GM19395 (cell line): ENCODE data around the gene TP73.

Experiments
- ATAC-seq: cut with Tn5 transposase; IDR thresholded peaks from one replicate; pipeline ENCODE4 v1.9.1; 2021; ENCODE audit warnings: mild to moderate bottlenecking, moderate library complexity; ENCODE audit not compliant: unreplicated experiment

TP73 gene

GRCh38 chr1:3670823-3671265 is 18.5 kb downstream of the TP73 start:
- ATAC-seq: no peak

- ATAC-seq: no peak
These were observed 19.3 kb downstream of the TP73 start for GRCh38 chr1:3671371-3672180.

DNA sequence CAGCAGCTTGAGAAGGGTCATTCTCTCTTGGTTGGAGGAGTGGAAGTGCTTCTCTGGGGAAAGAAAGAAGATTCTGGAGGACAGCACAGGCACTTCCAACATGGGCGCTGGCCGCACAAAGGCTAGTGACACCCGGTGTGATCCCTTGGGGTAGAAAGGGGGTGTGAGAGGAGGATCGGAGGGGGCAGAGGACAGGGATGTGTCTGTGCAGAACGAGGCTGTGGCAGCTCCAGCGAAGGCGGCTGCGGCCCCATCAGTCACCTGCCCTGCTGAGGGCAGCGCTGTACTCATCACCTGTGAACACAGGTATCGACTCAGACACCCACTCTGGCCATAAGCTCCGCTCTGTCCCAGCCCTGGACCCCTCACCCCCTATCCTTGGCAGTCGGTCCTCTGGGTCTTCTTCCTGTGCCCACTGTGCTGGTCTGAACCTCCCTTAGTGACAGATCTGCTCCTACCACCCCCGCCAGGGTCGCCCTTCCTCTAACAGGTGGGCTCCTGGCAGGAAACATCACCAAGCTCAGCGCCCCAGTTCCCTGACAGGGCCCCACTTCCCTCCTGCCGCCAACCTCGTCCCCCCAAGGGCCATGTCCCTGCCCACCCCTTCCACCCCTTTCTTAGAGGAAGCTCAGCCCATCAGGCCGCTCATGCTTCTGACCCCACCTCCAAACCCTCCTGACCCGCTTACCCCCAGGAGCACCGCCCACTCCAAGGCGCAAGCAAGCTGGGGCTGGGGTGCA is 20.1 kb downstream of the TP73 start:
- ATAC-seq: no peak

- no peak for ATAC-seq
These were observed 20.6 kb downstream of the TP73 start for GRCh38 chr1:3672971-3673361.

- ATAC-seq: no peak
These were observed 21.2 kb downstream of the TP73 start for GRCh38 chr1:3673381-3674099.

- no peak for ATAC-seq
These were observed 22.1 kb downstream of the TP73 start for GRCh38 chr1:3674100-3675094.

DNA sequence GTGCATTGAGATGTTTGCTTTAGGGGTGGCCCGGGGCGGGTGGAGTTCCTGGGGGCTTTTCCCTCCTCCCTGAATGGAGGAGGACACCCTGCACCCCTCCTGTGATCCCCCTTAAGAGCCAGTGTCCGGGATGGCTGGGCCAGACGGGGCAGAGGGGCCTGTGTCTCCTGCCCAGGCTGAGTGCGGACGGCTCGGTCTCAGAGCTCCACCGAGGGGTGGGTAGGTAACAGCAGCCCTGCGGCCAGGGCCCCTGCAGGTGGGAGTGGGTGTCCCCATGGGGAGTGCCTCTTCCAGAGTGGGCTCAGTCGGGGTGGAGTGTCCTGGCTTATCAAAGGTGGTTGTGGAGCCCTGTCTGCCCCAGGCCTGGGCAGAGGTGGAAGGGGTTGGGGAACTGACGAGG is 23.1 kb downstream of the TP73 start:
- ATAC-seq: no peak

DNA sequence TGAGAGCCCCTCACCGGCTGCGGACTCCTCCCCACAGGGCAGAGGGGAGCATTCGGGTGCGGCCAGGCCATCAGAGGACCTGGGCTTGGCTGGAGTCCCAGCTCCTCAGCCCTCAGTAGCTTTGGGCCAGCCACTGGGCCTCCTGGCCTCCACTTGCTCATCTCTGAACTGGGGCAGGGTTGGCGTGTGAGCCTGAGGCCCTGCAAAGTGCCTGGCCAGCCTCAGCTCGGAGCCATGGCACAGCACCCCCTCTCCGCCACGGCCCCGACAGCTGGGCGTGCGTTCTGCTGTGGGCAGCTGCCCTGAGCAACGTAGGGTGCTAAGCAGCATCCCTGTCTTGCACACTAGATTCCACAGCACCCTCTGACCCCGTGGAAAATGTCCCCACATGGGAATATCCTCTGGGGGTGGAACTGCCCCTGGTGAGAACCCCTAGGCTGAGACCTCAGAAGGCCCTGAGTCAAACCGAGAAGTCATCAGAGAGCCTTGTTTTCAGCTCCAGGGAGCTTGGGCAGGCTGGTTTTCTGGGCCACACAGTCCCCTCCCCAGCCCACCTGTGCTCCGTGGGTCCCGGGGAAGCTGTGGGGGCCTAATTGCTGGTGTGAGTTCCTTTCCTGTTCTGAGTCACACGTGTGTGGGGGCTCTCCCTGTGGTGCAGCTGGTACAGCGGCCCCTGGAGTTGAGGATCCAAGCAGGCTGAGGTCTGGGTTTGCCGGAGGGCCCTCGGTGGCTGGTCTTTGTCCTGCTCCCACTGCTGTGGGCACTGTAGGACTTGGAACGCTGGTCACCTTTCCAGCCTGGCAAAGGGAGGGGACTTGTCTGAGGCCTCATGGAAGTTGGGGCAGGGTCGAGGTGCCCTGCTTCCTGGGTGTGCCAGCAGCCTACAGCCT is 24.5 kb downstream of the TP73 start:
- ATAC-seq: peak; percentile 76

DNA sequence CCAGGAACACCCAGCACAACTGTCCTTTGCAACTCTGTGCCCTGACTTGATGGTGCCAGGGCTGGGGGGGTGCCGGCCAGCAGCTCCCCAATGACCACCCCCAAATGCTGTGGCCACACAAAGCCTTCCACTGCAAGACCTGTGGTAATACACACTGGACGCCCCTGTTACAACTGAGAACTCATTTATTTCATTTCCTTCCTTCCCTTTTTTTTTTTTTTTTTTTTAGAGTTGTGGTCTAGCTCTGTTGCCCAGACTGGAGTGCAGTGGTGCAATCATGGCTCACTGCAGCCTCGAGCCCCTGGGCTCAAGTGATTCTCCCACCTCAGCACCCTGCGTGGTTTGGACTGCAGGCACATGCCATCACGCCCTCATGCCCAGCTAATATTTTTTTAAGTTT is 25.2 kb downstream of the TP73 start:
- peak; percentile 28 for ATAC-seq

- no peak for ATAC-seq
These were observed 26.2 kb downstream of the TP73 start for GRCh38 chr1:3678361-3679097.

DNA sequence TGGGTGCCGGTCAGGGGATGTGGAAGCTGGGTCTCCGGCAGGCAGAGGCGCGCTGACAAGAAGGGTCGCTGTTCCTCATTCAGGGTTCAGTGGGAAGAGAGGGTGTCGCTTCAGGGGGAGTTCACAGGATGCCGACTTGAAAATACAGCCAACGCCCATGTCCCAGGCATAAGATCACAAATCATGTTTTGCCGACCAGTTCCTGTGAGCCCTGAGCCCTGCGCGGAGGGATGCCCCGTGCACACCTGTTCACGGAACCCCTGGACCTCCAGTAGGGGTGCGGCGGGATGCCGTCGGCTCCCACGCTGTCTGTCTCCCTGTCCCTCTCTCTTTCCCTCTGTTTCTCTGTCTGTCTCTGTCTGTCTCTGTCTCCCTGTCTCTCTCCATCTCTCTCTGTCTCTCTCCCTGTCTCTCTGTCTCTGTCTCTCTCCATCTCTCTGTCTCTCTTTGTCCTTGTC is 26.8 kb downstream of the TP73 start:
- ATAC-seq: no peak

DNA sequence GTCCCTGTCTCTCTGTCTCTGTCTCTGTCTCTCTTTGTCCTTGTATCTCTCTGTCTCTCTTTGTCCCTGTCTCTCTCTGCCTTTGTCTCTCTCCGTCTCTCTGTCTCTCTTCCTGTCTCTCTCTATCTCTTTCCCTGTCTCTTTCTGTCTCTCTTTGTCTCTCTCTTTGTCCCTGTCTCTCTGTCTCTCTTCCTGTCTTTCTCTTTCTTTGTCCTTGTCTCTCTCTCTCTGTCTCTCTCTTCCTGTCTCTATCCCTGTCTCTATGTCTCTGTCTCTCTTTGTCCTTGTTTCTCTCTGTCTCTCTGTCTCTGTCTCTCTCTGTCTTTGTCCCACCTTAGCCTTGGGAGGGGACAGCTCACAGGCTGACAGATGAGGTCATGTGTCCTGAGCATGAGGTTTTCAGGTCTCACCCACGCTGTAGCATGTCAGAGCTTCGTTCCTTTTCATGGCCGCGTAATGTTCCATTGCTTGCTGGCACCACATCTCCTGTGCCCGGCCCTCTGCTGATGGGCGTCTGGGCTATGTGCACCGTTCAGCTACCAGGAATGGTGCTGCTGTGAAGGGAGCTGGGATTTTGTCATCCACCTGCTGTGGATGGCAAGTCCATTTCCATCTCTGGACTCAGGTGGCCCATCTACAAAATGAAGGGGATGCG is 27.6 kb downstream of the TP73 start:
- ATAC-seq: no peak

DNA sequence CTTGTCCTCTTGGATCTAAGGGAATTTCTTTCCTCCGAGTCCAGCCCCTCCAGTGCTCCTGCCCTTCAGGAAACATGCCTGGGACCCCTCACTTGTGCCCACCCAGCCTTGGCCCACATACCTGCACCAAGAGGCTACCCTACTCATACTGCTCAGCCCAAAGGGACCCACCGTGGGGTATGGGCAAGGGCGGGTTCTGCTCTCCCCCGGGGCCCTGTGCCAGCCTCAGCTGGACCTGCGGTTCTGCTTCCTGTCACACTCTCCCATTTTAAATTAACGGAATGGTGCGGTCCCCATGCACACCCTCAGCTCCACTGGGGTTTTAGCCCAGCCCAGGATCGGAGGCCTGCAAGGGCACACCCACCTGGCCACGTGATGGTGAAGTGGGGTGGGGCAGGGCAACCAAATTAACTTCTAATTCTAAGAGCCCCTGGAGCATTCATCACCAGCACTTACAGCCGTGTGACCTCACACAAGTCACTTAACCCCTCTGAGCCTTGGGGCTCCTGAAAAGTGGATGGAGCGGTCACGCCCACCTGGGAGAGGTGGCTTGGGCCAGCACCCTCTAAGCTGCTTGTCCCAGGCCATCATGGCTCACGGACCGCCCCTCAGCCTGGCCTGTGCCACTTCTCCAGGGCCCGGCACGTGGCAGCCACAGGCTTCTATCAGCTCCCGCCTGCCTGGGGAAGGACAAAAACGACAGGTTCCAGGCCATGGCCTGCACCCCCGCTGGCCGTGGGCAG is 28.3 kb downstream of the TP73 start:
- no peak for ATAC-seq

DNA sequence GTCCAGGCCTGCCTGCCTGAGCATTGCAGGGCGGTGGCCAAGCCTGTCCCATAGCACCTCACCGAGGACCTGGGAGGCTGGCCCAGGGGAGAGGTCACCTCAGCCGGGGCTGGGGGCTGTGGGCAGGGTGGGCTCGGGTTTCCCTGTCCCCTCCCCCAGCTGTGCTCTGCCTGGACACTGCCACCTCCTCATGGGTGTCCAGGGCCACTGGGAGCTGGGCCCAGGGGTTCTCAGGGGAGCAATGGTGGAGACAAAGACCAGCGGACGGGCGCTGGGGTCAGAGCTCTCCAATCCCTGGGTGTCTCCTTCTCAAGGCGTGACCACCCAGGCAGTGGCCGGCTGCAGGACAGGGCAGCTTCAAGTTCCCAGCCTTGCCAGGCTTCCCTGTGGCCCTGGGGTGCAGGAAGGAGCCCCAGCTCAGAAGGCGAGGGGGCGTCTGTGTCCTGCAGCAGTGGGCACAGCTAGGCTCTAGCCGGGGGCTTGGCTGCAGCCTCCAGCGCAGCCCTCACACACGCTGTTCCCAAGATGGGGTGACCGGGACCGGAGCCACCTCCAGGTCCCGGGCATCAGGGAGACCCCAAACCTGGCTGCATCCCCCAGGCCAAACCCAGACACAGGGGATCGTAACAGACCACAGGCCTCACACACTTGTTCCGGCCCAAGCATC is 29.0 kb downstream of the TP73 start:
- no peak for ATAC-seq

DNA sequence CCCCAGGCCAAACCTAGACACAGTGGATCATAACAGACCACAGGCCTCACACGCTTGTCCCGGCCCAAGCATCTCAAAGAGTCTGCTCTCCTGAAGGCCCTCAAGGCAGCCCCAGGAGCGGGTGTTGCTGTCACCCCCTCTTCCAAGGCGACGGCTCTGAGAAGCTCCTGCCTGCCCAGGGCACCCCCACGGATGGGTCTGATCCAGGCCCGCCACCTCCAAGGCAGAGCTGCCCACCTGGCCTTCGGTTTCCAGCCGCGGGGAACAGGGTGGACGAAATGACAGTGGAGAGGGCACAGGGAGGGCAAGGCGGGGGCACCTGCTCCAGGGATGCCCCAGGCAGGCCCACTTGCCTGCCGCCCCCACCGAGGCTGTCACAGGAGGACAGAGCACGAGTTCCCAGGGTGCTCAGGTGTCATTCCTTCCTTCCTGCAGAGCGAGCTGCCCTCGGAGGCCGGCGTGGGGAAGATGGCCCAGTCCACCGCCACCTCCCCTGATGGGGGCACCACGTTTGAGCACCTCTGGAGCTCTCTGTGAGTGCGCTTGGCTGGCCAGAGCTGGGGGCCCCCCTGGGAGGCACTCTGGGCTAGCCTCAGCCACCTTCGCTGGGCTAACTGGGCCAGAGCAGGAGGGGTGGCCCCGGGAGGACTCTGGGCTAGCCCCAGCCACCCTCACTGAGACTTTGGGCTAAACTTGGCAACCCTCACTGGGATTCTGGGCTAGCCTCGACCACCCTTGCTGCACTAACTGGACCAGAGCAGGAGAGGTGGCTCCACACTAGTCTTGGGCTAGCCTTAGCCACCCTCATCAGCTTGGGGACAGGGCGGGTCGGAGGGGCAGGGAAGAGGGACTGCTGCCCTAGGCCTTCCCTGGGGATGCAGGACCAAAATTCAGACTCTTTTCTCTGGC is 29.8 kb downstream of the TP73 start:
- ATAC-seq: no peak

GRCh38 chr1:3683197-3683596 is 30.9 kb downstream of the TP73 start:
- no peak for ATAC-seq
